ENCODE measurements around the gene BUD13.

GRCh38 chr11:116787436-116787785, 14.6 kb upstream of the BUD13 start:
- TF ChIP-seq CTCF (conservative IDR thresholded peaks at IDR 0.05; ENCODE audit: low read depth, low read length) (no peak), MAZ (IDR thresholded peaks at IDR 0.05; ENCODE audit: borderline replicate concordance, low read depth, low read length) (no peak), POLR2A (IDR thresholded peaks at IDR 0.05; ENCODE audit: low read depth, low read length) (no peak), RCOR1 (IDR thresholded peaks at IDR 0.05; ENCODE audit: insufficient replicate concordance, low read length) (no peak), SMC3 (IDR thresholded peaks at IDR 0.05; ENCODE audit: low read depth, low read length) (no peak), RAD21 (IDR thresholded peaks at IDR 0.05; ENCODE audit: low read length) (no peak), BHLHE40 (IDR thresholded peaks at IDR 0.05; ENCODE audit: low read depth, low read length) (no peak), CEBPB (IDR thresholded peaks at IDR 0.05; ENCODE audit: low read depth, low read length) (no peak), RFX5 (IDR thresholded peaks at IDR 0.05; ENCODE audit: low read depth, low read length) (no peak), FOS (IDR thresholded peaks at IDR 0.05; ENCODE audit: low read depth, low read length) (no peak), USF2 (IDR thresholded peaks at IDR 0.05; ENCODE audit: low read depth, low read length) (no peak), ELK1 (IDR thresholded peaks at IDR 0.05; ENCODE audit: borderline replicate concordance, low read depth, low read length) (no peak), MXI1 (IDR thresholded peaks at IDR 0.05; ENCODE audit: borderline replicate concordance, low read depth, low read length) (no peak)

Measured in IMR-90 (cell line).